Measurements from ENCODE around the gene DTX4. TPM values are rescaled to one million over a fixed set of nuclear protein-coding genes. Genes with fewer than 3 reads are reported as not detected.

Gene DTX4
- total and polyA plus RNA-seq, 12 donors: 0.86 to 4.1 (median 2.1) TPM

DNA sequence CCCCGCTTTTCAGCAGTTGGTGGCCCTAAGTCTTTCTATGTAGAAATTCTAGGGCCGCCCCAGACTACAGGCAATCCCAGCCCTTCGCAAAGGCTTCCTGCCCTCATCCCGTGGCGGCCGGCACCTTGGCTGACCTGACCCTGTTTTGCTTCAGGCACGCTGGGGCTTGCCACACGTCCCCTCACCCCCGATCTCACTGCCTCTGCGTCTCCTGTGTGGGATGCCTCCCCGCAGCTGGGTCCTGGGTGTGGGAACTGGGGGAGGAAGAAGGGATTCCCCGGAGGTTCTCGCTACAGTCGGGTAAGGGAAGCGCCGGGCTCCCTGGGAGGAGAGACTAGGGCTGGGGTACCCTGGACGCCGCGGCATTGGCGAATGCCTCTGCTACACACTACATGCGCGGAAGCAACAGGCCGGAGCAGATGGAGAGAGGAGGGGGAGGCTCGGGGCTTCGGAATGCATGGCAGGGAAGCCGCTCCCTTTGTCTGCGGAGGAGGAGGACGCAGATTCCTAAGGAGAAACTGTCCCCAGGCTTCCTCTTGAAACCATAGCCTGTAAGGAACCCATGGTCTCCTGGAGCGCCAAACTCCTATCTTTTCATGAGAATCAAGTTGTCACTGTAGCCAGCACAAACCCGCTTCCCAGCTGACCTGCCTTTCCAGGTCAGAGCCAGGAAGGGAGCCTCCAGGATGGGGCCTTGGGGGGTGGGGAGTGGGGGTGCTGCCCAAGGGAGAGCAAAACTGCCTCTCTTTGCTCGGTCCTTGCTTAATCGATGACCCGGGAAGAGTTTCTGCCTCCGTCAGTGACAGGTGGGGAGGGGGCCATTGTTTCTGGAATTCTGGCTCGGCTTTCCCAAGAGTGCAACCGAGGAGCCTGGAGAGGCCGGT is 1.4 kb downstream of the DTX4 start:
- TF ChIP-seq, protein P1, sequence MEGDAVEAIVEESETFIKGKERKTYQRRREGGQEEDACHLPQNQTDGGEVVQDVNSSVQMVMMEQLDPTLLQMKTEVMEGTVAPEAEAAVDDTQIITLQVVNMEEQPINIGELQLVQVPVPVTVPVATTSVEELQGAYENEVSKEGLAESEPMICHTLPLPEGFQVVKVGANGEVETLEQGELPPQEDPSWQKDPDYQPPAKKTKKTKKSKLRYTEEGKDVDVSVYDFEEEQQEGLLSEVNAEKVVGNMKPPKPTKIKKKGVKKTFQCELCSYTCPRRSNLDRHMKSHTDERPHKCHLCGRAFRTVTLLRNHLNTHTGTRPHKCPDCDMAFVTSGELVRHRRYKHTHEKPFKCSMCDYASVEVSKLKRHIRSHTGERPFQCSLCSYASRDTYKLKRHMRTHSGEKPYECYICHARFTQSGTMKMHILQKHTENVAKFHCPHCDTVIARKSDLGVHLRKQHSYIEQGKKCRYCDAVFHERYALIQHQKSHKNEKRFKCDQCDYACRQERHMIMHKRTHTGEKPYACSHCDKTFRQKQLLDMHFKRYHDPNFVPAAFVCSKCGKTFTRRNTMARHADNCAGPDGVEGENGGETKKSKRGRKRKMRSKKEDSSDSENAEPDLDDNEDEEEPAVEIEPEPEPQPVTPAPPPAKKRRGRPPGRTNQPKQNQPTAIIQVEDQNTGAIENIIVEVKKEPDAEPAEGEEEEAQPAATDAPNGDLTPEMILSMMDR (IDR thresholded peaks at IDR 0.05): no peak
- peak overlapping the region; percentile 45 to 74 (median 68) for H3K4me3 ChIP-seq
- 5 to 7% methylated on average over 37 of the region's 37 CpGs for WGBS, 2 donors
- peak overlapping the region in 9 of 10 donors; percentile 16 to 80 (median 53) for H3K27ac ChIP-seq
- H3K9me3 ChIP-seq: no peaks in the 10 kb centered on the region
- H3K4me1 ChIP-seq: peaks cover 0 to 34% (median 17%) of the 10 kb centered on the region in 9 donors
- H3K36me3 ChIP-seq: no peaks in the 10 kb centered on the region
- intact Hi-C loops (cut with DNase I): loop anchor here in 8 of 10 donors (2.0 to 10.0 kb wide), 10 partner anchors 33 to 501 kb away; partner anchors contain the start of gene OR5A2 (in 4 of the 8)
- H3K27me3 ChIP-seq: peaks cover 0 to 16% (median 0%) of the 10 kb centered on the region in 7 donors
- peak; percentile 22 to 24 for DNase-seq
- ATAC-seq: peak in 5 of 8 donors; percentile 7 to 48 (median 13)

DNA sequence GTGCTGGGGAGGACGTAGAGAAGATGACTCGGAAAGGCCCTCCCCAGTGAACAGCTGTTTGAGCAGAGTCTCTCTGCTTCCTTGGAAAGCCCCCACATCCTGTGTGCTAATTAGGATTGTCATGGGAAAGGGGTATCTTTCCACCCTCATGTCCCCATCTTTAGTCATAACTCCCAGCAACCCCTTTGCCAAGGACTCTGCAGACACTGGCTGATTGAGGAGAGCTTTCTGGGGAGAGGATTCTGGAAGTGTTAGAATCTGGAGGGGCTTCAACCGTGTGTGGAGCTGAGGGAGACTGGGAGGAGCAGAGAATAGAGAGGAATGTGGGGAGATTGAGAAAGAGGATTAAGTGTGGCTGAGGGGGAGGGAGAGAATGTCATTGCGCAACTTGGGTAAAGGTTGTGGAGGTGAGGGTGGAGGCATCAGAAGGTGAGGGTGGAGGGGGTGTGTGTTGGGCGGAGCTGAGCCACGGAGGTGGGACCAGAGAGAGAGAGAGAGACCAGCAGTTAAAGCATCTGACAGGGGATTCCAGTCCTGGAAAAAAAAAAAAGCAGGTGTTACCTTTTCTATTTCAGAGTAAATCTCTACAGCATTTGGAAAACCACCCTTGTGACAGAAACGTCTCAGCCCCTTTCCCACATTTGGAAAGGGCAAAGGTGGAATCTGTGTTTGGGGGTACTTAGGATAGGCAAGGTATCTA is 2.2 kb downstream of the DTX4 start:
- TF ChIP-seq, protein P1 (IDR thresholded peaks at IDR 0.05): no peak

DNA sequence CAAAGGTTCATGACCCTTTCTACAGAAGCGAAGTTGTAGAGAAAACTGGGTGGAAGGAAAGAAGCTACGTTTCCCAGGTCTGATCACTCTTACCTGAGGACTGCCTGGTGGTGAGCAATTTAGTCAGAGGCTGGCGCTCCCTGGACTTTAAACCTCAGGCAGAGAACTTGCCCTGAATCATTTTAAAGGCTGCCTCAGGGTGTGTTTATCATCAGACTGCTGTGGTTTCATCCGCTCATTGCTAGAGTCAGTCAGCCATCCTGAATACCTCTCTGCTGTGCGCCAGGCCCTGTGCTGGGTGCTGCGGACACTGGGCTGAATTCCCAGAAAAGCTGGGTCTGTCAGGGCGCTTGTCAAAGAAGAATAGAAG is 2.7 kb downstream of the DTX4 start:
- Histone ChIP-seq H3K4me1 (peaks cover 0 to 34% (median 17%) of the 10 kb centered on the region in 9 donors), H3K27me3 (peaks cover 0 to 16% (median 0%) of the 10 kb centered on the region in 7 donors), H3K9me3 (peaks cover 0 to 13% (median 5%) of the 10 kb centered on the region in 11 donors), H3K27ac (peak overlapping the region in 1 of 10 donors; percentile 77), H3K36me3 (no peaks in the 10 kb centered on the region), H3K4me3 (no peak overlapping the region)
- TF ChIP-seq, protein P1 (IDR thresholded peaks at IDR 0.05): no peak
- ATAC-seq (no peak), DNase-seq (no peak)
- intact Hi-C loops (cut with DNase I): loop anchor here in 8 of 10 donors (2.0 to 10.0 kb wide), 8 partner anchors 32 to 500 kb away; partner anchors contain the start of gene OR5A2 (in 4 of the 8)
- 87 to 91% methylated on average over 7 of the region's 7 CpGs for WGBS, 2 donors

More for the DNA sequence above, 2.2 kb downstream of the DTX4 start:
- intact Hi-C loops (cut with DNase I): loop anchor here in 8 of 10 donors (2.0 to 10.0 kb wide), 10 partner anchors 33 to 501 kb away; partner anchors contain the start of gene OR5A2 (in 4 of the 8)
- DNase-seq (no peak), ATAC-seq (no peak)
- WGBS, 2 donors: 35 to 50% methylated on average over 7 of the region's 7 CpGs
- peaks cover 0 to 34% (median 17%) of the 10 kb centered on the region in 9 donors for H3K4me1 ChIP-seq
- peak overlapping the region in 9 of 10 donors; percentile 63 to 74 (median 68) for H3K4me3 ChIP-seq
- H3K36me3 ChIP-seq: no peaks in the 10 kb centered on the region
- peaks cover 0 to 16% (median 0%) of the 10 kb centered on the region in 7 donors for H3K27me3 ChIP-seq
- H3K9me3 ChIP-seq: peaks cover 0 to 7% (median under 1%) of the 10 kb centered on the region in 11 donors
- H3K27ac ChIP-seq: peak overlapping the region in 7 of 10 donors; percentile 16 to 80 (median 63)

DNA sequence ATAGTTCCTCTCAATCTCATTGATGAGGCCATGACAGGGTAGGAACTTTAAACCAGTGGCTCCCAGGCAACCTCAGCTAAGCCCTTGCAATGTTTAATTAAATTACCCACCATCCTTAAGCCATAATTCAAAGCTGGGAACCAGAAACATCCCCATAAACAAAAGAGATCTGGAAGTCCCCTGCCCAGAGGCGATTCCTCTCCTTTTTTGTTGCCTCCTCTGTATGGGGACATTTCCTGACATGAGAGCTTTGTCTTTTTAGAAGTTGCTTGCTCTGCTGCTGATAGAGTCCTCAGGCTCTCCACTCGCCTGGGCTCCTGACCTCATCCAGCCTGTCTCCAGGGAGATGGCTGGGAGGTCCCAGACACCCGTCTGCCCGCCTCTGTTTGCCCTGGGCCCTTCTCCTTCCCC is 3.2 kb downstream of the DTX4 start:
- intact Hi-C loops (cut with DNase I): loop anchor here in 4 of 10 donors (2.0 to 10.0 kb wide), 4 partner anchors 32 to 500 kb away; partner anchors contain the start of gene OR5A2 (in 1 of the 4)
- WGBS, 2 donors: 48 to 52% methylated on average over 4 of the region's 4 CpGs
- ATAC-seq: no peak
- Histone ChIP-seq H3K4me1 (peaks cover 0 to 34% (median 17%) of the 10 kb centered on the region in 9 donors), H3K27ac (peak overlapping the region in 1 of 10 donors; percentile 77), H3K4me3 (no peak overlapping the region), H3K36me3 (no peaks in the 10 kb centered on the region), H3K27me3 (peaks cover 0 to 16% (median 0%) of the 10 kb centered on the region in 7 donors), H3K9me3 (peaks cover 0 to 17% (median 5%) of the 10 kb centered on the region in 11 donors)
- DNase-seq: no peak
- TF ChIP-seq, protein P1 (IDR thresholded peaks at IDR 0.05): no peak
